GM19452 (cell line): ENCODE measurements around the gene CEP72.

Source experiments
- ATAC-seq: cut with Tn5 transposase; IDR thresholded peaks from one replicate; pipeline ENCODE4 v1.9.1; 2021; ENCODE audit not compliant: unreplicated experiment

The CEP72 gene

DNA sequence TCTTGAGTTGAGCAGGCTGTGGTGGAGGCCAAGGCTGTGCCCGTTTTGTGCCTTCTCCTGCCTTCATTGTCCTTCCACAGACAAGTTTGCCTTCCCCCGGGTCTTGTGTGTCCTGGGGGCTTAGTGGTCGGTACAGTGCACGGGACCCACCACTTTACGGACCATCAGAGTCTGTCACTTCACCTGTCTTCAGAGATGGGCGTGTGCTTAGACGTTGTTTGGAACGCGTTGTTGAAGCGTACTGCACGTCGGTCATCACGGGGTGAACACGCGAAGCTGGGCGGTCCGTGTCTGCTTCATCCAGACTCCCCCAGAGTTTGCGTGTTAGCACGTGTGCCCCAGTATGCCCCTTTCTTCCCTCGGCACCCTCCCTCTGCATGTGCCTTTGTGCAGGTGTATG lies 24.8 kb downstream of the CEP72 start:
- ATAC-seq, result no peak

DNA sequence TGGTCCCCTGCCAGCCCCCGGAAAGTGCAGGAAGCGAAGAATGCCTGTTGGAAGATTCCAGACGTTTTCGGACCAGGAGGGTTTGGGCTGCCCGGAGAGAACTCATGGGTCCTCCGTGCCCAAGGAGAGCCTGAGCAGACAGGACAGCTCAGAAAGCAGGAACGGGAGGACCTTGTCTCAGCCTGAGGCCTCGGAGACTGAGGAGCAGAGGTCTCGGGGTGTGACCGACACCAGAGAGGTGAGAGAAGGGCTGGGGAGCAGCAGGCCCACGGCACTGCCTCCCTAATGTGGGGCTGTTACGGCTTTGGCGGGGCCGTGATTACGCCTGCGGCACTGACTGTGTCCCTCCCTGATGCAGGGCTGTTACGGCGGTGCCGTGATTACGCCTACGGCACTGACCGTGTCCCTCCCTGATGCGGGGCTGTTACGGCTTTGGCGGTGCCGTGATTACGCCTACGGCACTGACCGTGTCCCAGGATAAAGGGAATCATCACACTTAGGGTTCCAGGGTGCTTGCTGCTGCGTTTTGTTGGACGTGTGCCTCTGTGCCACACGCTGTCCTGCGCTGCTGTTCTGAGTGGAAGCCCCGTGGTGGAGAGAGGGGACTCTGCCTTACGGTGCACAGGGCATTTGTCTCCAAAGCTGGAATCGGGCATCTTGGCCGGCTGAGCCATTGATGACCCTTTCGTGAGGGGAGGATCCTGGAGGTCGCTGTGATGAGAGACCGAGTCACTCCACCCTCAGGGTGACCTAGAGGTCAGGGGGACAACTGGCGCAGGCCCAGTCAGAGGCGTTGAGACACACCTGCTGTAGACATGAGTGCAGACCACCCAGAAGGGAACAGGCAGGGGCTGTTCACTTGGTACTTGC lies 25.7 kb downstream of the CEP72 start:
- ATAC-seq, result no peak

- no peak for ATAC-seq
Observed at GRCh38 chr5:638501-639252, 26.5 kb downstream of the CEP72 start.

GRCh38 chr5:639253-639530 lies 27.1 kb downstream of the CEP72 start:
- no peak for ATAC-seq

DNA sequence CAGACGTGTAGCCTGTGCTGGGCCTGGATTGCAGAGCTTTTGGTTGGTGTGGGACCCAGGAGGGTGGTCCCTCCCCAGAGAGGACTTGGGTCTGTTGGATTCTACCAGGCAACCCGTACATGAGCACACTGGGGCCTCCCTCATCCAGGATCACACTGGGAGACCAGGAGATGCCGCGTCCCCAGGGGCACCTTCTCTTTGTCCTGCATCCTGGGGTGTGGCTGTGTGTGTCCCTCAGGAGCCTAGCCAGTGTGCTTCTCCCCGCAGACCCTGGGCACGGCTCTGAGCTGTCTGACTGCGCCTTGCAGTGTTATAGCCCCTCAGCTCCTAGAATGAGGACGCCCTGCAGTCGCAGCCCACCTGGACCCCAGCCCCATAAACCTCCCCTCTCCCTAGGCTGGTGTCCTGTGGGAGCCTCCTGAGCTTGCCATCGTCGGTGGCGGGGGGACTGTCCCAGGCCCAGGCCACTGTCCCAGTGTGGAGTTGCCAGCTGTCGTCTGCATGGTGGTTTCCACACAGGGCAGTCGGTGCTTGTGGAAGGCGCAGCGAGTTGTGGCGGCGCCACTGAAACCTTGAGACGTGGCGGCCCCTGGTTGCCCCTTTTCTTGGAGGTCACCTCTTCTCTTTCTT lies 27.6 kb downstream of the CEP72 start:
- ATAC-seq, result no peak

DNA sequence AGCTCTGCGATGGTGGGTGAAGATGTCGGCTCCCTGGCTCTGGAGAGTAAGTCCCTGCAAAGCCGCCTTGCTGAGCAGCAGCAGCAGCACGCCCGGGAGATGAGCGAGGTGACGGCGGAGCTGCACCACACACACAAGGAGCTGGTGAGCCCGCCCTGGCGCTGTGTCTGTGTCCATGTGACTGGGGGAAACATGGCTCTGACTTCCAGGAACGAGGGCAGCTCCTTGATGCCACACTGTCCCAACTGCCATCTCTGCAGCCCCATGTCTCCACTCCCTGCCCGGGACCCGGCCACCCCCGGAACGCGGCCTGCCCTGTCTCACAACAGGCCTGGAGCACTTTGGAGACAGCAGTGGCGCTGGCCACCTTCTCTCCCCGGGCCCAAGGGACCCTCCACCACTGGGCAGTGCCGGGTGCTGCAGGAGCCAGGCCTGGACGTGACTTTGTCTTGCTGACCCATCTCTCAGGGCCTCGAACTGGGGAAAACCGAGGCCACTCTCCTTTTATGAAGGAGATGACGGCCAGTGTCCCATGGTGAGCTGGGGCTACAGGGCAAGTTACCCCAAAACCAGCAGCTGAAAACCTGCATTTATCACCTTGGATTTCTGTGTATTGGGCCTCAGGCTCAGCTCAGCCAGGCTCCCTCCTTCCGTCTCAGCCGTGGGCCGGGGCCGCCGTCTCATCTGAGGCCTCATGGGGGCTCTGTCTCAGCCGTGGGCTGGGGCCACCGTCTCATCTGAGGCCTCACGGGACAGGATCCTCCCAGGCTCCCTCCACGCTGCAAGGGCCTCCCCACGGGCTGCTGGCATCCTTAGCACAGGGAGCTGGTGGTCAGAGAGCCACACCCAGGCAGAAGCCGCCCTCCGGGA lies 28.6 kb downstream of the CEP72 start:
- ATAC-seq, result no peak

GRCh38 chr5:641331-641765 lies 29.2 kb downstream of the CEP72 start:
- no peak for ATAC-seq

DNA sequence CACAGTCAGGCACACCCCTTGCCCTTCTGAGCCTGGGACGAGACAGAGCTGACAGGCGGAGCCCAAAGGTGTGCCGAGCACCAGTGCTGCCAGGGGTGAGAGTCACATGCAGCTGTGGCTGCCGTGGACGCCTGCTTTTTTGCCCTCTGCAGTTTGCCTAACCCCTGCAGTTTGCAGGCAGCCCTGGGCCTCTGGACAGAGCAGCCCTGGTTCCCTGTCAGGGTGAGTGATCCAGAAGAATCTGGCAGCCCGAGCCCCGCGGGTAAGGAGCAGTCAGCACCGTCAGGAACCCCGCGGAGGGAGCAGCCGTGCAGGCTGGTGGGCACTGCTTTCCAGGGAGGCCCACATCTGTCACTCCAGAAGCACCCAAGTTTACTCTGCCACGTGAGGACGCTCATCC lies 30.3 kb downstream of the CEP72 start:
- ATAC-seq, result no peak

DNA sequence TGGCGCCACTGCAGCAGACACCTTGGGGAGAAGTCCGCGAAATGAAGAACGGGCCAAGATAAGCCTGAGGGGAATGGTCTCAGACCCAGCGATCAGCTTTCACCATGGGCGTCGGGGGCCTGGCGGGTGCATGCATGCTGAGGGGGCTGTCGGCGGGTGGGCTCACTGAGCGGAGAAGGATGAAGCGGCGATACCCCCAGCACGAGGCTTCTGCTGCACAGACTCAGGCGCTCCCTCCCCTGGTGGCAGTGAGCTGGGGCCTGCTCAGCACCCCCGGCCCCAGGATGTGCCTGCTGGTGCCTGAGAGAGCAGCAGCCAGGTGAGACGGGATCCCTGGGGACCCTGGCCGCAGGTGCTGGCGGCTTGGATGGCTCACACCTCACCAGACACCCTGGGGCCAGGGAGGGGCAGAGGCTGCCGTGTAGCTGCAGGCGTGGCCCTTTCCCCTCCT lies 31.2 kb downstream of the CEP72 start:
- ATAC-seq, result peak; percentile 54

DNA sequence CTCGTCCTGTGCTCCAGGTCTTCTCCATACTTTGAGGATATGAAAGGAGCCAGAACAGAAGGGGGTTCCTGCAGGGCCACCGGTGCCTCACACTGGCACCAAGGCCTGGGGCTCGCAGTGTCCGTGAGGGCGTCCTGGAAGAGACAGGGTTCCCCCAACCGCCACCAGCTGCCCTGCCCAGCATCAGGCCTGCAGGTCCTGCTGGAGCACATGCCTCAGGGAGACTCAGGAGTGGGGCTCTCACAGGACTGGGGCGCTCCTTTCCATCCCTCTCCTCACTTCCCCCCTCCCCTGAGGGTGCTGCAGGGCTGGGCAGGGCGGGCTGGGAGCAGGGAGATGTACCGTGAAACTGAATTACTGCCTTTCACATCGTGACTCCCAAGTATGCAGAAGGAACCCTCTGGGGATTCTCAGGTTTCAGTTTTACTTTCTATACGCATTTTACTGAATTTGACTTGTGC lies 31.7 kb downstream of the CEP72 start:
- peak; percentile 63 for ATAC-seq

GRCh38 chr5:644509-644908 lies 32.4 kb downstream of the CEP72 start:
- no peak for ATAC-seq

- ATAC-seq, result no peak
Observed at GRCh38 chr5:644971-645370, 32.8 kb downstream of the CEP72 start.

DNA sequence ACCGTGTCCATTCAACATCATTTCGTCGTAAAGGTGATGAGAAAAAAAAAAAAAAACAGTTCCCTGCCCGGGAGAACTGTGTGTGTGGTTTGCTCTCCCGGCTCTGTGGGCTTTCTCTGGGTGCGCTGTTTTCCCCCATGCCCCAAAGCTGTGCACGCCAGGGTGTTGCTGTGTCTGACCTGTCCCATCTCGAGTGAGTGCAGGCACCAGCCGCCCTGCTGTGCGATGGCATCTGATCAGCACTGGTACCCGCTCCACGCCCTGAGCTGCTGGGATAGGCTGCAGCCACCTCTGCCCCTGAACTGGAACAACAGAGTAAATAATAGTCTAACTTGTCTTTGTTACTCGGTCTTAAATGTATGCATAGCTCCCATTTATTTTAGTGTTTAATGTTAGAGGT lies 33.3 kb downstream of the CEP72 start:
- no peak for ATAC-seq

- no peak for ATAC-seq
Observed at GRCh38 chr5:646396-647201, 34.5 kb downstream of the CEP72 start.

DNA sequence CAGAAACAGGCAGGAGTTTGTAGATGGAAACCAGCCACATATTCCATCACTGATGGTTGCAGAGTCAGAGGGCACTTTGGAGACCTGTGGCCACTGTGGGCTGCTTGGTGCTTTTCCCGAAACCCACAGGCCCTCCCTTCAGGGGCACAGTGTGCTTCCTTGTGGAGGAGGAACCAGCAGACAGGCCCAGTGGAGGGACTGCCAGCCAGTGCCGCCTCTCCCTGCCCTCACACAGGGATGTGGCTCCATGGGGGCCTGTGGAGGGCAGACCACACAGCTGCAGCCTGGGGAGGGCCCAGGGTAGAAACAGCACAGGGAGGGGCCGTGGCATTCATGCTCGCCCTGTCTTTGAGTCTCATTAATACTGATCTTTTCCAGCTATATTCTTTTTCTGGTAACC lies 35.2 kb downstream of the CEP72 start:
- no peak for ATAC-seq

- ATAC-seq, result no peak
Observed at GRCh38 chr5:647727-648126, 35.6 kb downstream of the CEP72 start.

- no peak for ATAC-seq
Observed at GRCh38 chr5:651296-652022, 39.3 kb downstream of the CEP72 start.

DNA sequence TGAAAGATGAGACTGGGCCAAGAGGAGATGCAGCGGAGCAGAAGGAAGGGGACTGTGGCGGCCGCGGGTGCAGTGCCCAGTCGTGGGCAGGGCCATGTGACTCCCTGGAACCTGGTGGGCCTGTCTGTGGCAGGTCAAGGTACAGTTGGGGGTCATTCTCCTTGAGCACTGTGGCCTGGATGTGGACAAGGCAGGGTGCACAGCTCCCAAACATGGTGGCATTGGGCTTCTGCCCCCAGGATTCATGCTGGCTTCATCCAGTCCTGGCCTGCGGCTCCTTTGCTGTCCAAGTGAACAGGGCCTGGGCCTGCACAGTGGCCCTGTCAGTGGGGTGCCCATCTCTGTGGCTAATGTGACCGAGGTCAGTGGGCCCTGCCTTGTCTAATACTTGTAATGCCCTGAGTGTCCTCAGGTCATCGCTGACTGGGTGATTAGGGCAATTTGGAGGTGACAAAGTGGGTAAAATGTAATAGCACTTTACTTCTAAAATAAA lies 39.9 kb downstream of the CEP72 start:
- no peak for ATAC-seq

DNA sequence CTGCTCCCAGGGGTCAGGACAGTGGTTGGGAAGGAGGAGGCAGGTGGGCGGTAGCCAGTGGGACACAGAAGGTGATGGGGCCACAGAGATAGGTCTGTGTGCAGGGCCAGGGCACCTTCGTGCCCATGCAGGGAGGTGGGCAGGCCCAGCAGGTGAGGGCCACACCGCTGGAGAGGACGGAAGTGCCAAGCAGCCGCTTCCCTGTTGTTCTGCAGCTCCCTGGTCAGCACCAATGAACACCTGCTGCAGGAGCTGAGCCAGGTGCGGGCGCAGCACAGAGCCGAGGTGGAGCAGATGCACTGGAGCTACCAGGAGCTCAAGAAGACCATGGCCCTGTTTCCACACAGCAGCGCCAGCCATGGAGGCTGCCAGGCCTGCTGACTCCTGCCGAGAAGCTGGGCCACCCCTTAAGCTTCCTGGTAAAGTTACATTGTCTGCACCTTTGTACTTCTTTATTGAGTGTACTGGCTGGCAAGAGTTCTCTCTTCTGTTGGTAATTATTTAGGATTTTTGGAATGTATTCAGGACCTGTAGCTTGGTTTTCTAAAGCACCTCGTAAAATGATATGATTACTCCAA lies 40.7 kb downstream of the CEP72 start:
- no peak for ATAC-seq
